OCI-LY3 (cell line): ENCODE data around the gene DCTN2.

ENCODE experiments used
- H2AFZ ChIP-seq: fragments of 200-600, 300-600 bp; shearing (Covaris generic); 2 replicates; pipeline ENCODE4 v1.6.0; 2014; ENCODE audit warnings: antibody characterized with exemption, low read depth, low read length
- H3K27ac ChIP-seq: fragments of 200-600, 300-600 bp; sonication (generic); 2 replicates; pipeline ENCODE4 v1.5.1; 2014; ENCODE audit warnings: mild to moderate bottlenecking, low read length, moderate library complexity, mixed read lengths
- H3K27me3 ChIP-seq: fragments of 200-600, 300-600 bp; sonication (generic); 2 replicates; pipeline ENCODE4 v1.6.1; 2014; ENCODE audit warnings: low read depth, low read length, mixed read lengths
- H3K36me3 ChIP-seq: fragments of 200-600, 300-600 bp; sonication (generic); replicated peaks from 2 replicates; pipeline ENCODE3; 2014; ENCODE audit warnings: low read depth, low read length, mixed read lengths
- H3K4me1 ChIP-seq: fragments of 300-600, 200-600 bp; sonication (generic); 2 replicates; pipeline ENCODE4 v1.6.1; 2014; ENCODE audit warnings: low read length, mixed read lengths
- H3K4me2 ChIP-seq: fragments of 200-600, 300-600 bp; sonication (generic); 2 replicates; pipeline ENCODE4 v1.6.1; 2014; ENCODE audit warnings: low read length, mixed read lengths
- H3K4me3 ChIP-seq: fragments of 300-600, 200-600 bp; sonication (generic); 2 replicates; pipeline ENCODE4 v1.5.1; 2014; ENCODE audit warnings: antibody characterized with exemption, mild to moderate bottlenecking, low read length, moderate library complexity
- H3K79me2 ChIP-seq: fragments of 300-600, 200-600 bp; shearing (Covaris generic); 2 replicates; pipeline ENCODE4 v1.6.1; 2014; ENCODE audit warnings: mild to moderate bottlenecking, low read length, mixed read lengths
- H3K9ac ChIP-seq: fragments of 300-600, 200-600 bp; shearing (Covaris generic); 2 replicates; pipeline ENCODE4 v1.6.0; 2014; ENCODE audit warnings: mild to moderate bottlenecking, low read length, moderate library complexity
- H3K9me3 ChIP-seq: fragments of 200-600, 300-600 bp; shearing (Covaris generic); 2 replicates; pipeline ENCODE4 v1.6.1; 2014; ENCODE audit warnings: low read length, mixed read lengths; ENCODE audit not compliant: insufficient read depth
- H4K20me1 ChIP-seq: fragments of 200-600, 300-600 bp; sonication (generic); 2 replicates; pipeline ENCODE4 v1.6.1; 2016; ENCODE audit warnings: low read length, mixed read lengths; ENCODE audit not compliant: insufficient read depth
- EZH2phosphoT487 ChIP-seq: fragments of 200-600 bp; shearing (Covaris generic); IDR thresholded peaks from 2 replicates; pipeline ENCODE4 v1.6.1; 2018; ENCODE audit warnings: antibody characterized with exemption, mixed run types, low read depth
- TF ChIP-seq, protein P1 (sequence below): fragments of 200-600, 300-600 bp; sonication (generic); IDR thresholded peaks from 2 replicates; pipeline ENCODE4 v1.5.1; 2014; ENCODE audit warnings: antibody characterized with exemption, low read length, low read depth

Gene DCTN2

DNA sequence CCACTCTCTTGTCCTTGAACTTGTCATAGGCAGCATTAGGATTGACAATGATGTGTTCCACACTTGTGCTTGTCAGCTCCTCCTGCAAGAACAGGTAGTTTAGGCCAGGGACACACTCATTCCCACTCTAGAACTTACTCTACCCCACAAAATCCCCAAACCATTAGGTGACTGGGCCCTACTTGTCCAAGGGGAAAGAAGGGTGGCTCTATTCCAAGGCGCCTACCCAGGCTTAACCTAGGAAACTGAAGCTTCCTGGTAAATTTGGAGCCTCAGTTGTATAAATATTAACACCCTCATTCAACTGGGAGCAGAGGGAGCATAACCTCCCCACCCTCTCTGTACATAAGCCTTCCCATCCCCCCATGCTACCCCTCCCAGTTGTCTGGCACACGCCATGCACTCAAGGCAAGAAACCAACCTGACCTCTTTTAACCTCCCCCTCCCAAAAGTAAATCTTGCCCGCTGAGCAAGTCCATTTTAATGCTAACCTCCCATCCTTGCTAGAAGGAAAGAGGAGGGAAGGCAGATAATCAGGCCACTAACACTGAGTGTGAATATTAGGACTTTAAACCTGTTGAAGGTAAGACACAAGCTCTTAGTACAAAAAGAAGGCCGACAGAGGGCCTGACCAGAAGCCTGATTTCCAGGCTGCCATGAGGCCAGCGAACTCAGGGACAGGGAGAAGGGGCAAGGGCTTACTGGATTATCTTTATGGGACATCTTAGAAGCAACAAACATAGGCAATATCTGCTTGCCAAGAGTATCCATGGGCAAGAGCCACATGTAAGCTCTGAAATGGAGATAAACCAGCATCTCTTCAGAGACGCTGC, 11.0 kb downstream of the DCTN2 start:
- Histone ChIP-seq H4K20me1 (no peaks in the 10 kb centered on the region), H3K9me3 (no peaks in the 10 kb centered on the region), H3K4me2 (no peak overlapping the region), H3K9ac (no peak overlapping the region), H3K4me3 (no peak overlapping the region), H2AFZ (no peak overlapping the region), H3K27ac (no peak overlapping the region), H3K27me3 (no peaks in the 10 kb centered on the region), H3K4me1 (no peaks in the 10 kb centered on the region), H3K79me2 (no peaks in the 10 kb centered on the region), H3K36me3 (peaks cover 23% of the 10 kb centered on the region)
- TF ChIP-seq EZH2phosphoT487: no peak
- TF ChIP-seq, protein P1, sequence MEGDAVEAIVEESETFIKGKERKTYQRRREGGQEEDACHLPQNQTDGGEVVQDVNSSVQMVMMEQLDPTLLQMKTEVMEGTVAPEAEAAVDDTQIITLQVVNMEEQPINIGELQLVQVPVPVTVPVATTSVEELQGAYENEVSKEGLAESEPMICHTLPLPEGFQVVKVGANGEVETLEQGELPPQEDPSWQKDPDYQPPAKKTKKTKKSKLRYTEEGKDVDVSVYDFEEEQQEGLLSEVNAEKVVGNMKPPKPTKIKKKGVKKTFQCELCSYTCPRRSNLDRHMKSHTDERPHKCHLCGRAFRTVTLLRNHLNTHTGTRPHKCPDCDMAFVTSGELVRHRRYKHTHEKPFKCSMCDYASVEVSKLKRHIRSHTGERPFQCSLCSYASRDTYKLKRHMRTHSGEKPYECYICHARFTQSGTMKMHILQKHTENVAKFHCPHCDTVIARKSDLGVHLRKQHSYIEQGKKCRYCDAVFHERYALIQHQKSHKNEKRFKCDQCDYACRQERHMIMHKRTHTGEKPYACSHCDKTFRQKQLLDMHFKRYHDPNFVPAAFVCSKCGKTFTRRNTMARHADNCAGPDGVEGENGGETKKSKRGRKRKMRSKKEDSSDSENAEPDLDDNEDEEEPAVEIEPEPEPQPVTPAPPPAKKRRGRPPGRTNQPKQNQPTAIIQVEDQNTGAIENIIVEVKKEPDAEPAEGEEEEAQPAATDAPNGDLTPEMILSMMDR: no peak

GRCh38 chr12:57534991-57535543, 11.9 kb downstream of the DCTN2 start:
- H3K4me3 ChIP-seq: no peak overlapping the region
- no peak overlapping the region for H3K9ac ChIP-seq
- no peaks in the 10 kb centered on the region for H3K9me3 ChIP-seq
- no peaks in the 10 kb centered on the region for H3K79me2 ChIP-seq
- no peak overlapping the region for H3K27ac ChIP-seq
- H4K20me1 ChIP-seq: no peaks in the 10 kb centered on the region
- no peak overlapping the region for H3K4me2 ChIP-seq
- no peak for TF ChIP-seq EZH2phosphoT487
- TF ChIP-seq, protein P1: no peak
- no peaks in the 10 kb centered on the region for H3K27me3 ChIP-seq
- H3K4me1 ChIP-seq: no peaks in the 10 kb centered on the region
- H2AFZ ChIP-seq: no peak overlapping the region
- H3K36me3 ChIP-seq: peaks cover 31% of the 10 kb centered on the region

DNA sequence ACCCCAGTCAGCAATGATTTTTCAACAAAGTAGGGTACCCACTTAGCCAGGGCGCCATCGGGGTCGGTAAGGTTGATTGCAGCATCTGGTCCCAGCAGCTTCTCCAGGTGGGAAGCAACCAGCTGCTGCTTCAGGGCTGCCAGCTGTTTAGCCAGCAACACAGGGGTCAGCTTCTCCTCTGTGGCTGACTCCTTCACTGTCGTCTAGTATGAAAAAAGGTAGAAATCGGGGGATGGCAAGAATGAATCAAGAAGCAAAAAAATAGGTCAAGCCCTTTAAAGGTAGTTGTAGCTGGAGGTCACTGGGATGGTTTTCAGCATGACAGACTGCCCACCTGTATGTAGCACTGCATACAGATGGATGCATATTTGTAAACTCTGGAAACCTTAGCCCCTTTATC, 12.7 kb downstream of the DCTN2 start:
- Histone ChIP-seq H3K79me2 (no peaks in the 10 kb centered on the region), H3K9me3 (no peaks in the 10 kb centered on the region), H3K27ac (no peak overlapping the region), H3K27me3 (no peaks in the 10 kb centered on the region), H2AFZ (no peak overlapping the region), H3K36me3 (peaks cover 34% of the 10 kb centered on the region), H3K9ac (no peak overlapping the region), H3K4me1 (no peaks in the 10 kb centered on the region), H4K20me1 (no peaks in the 10 kb centered on the region), H3K4me3 (no peak overlapping the region), H3K4me2 (no peak overlapping the region)
- TF ChIP-seq EZH2phosphoT487: no peak
- TF ChIP-seq, protein P1: no peak

- Histone ChIP-seq H4K20me1 (no peaks in the 10 kb centered on the region), H3K4me3 (no peak overlapping the region), H2AFZ (no peak overlapping the region), H3K36me3 (peaks cover 31% of the 10 kb centered on the region), H3K4me2 (no peak overlapping the region), H3K4me1 (no peaks in the 10 kb centered on the region), H3K27ac (no peak overlapping the region), H3K27me3 (no peaks in the 10 kb centered on the region), H3K9ac (no peak overlapping the region), H3K79me2 (no peaks in the 10 kb centered on the region), H3K9me3 (no peaks in the 10 kb centered on the region)
- no peak for TF ChIP-seq EZH2phosphoT487
- TF ChIP-seq, protein P1: no peak
Measured at GRCh38 chr12:57533108-57533507, 13.9 kb downstream of the DCTN2 start.
